Muscle of back (tissue), 11 donors: ENCODE measurements around the gene ZCCHC24. TPM values are rescaled to one million over a fixed set of nuclear protein-coding genes. Genes with fewer than 3 reads are reported as not detected.

Experiments used
- DNase-seq, 3 donors: peaks; one replicate each; pipeline versions ENCODE4 v3.0.0 to v3.0.0-alpha.2; 2013
- polyA plus RNA-seq, 10 donors: library from polyadenylated mRNA; unstranded; fragments of 120-200 nt; gene quantifications; one replicate each; pipeline ENCODE4 v1.2.1, GENCODE V29; 2013; ENCODE audit not compliant: insufficient read length in 10 of 10

ZCCHC24 gene
- polyA plus RNA-seq, 10 donors, result 52.3 to 71.5 (median 59.3) TPM

GRCh38 chr10:79372871-79373270 lies 72.6 kb downstream of the ZCCHC24 start:
- DNase-seq, result no peak

- no peak for DNase-seq
Observed at GRCh38 chr10:79367426-79368189, 77.8 kb downstream of the ZCCHC24 start.

- DNase-seq, result no peak
Observed at GRCh38 chr10:79361726-79362397, 83.6 kb downstream of the ZCCHC24 start.

- DNase-seq, result no peak
Observed at GRCh38 chr10:79360499-79361342, 84.7 kb downstream of the ZCCHC24 start.

- no peak for DNase-seq
Observed at GRCh38 chr10:79359816-79360498, 85.5 kb downstream of the ZCCHC24 start.

GRCh38 chr10:79358811-79359210 lies 86.6 kb downstream of the ZCCHC24 start:
- DNase-seq, result no peak

GRCh38 chr10:79357180-79357579 lies 88.2 kb downstream of the ZCCHC24 start:
- DNase-seq, result no peak

- no peak for DNase-seq
Observed at GRCh38 chr10:79356104-79356503, 89.3 kb downstream of the ZCCHC24 start.

GRCh38 chr10:79355420-79356017 lies 89.9 kb downstream of the ZCCHC24 start:
- no peak for DNase-seq

- no peak for DNase-seq
Observed at GRCh38 chr10:79354615-79355014, 90.8 kb downstream of the ZCCHC24 start.

- no peak for DNase-seq
Observed at GRCh38 chr10:79354141-79354540, 91.3 kb downstream of the ZCCHC24 start.

- DNase-seq, result no peak
Observed at GRCh38 chr10:79353726-79354125, 91.7 kb downstream of the ZCCHC24 start.

- no peak for DNase-seq
Observed at GRCh38 chr10:79353000-79353406, 92.4 kb downstream of the ZCCHC24 start.

GRCh38 chr10:79352035-79352877 lies 93.2 kb downstream of the ZCCHC24 start:
- DNase-seq, result no peak

- DNase-seq, result no peak
Observed at GRCh38 chr10:79351332-79351731, 94.1 kb downstream of the ZCCHC24 start.

- no peak for DNase-seq
Observed at GRCh38 chr10:79350407-79351154, 94.8 kb downstream of the ZCCHC24 start.

GRCh38 chr10:79349766-79350406 lies 95.5 kb downstream of the ZCCHC24 start:
- no peak for DNase-seq

- no peak for DNase-seq
Observed at GRCh38 chr10:79349072-79349491, 96.3 kb downstream of the ZCCHC24 start.

- DNase-seq, result no peak
Observed at GRCh38 chr10:79348640-79348988, 96.8 kb downstream of the ZCCHC24 start.
